NCI-H187 treated with DMSO at 0.1 percent for 48 hours (cell line): Measurements from ENCODE around the gene ASXL1.

Experiments used
- DNase-seq: peaks from one replicate; lab custom pipeline; 2025; lab: John Stamatoyannopoulos, UW

ASXL1 gene

DNA sequence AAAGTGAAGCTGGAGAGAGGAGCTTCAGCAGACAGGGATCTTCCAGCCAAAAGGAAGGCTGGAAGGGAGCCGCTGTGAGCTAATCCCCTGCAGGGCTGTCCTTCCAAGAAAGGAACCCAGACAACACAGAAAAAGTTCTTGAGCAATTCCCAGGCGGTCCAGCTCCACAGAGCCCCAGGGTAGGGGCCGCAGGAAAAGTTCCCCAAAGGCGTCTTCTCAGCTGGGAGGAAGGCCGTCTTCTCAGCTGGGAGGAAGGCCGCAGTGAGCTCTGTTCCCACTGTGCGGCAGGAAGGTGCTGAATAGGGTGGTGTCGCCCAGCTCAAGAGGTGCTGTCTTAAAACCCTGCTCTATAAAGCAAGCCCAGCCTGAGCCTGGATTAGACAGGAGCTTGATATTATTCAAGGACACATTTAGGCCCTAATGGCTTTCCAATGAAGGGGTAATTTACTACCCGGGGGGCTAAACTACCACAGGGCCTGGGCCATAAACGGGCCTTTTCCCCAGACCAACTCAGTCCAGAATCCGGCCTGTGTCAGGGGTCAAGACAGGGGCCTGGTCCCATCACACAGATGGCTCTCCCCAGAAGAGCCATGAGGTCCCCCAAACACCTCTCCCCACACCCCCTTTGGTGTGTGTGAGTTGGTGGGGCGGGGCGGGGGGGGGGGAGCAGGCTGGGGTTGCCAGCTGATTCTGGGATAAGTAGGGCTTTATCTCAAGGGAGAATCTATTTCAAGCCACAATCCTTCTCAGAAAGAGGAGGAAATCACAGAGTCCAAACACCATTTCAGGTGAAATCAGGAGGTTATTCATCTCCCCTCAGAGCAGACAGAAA lies 123.4 kb downstream of the ASXL1 start:
- DNase-seq, result no peak

DNA sequence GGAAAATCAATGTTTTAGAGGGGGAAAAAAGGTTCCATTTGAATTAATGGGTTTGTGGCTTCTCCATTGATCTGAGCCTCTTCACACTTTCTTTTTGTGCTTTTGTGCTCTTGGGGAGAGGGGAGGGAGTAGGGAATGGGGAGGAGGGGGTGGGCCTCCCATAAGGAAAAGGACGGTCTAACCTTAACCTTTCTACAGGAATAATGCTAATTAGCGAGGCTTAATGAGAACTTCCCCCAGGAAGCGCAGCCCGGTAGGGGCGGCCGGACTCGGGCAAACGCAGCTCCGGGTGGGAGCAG lies 124.0 kb downstream of the ASXL1 start:
- no peak for DNase-seq

GRCh38 chr20:32482442-32483261 lies 124.5 kb downstream of the ASXL1 start:
- DNase-seq, result no peak

DNA sequence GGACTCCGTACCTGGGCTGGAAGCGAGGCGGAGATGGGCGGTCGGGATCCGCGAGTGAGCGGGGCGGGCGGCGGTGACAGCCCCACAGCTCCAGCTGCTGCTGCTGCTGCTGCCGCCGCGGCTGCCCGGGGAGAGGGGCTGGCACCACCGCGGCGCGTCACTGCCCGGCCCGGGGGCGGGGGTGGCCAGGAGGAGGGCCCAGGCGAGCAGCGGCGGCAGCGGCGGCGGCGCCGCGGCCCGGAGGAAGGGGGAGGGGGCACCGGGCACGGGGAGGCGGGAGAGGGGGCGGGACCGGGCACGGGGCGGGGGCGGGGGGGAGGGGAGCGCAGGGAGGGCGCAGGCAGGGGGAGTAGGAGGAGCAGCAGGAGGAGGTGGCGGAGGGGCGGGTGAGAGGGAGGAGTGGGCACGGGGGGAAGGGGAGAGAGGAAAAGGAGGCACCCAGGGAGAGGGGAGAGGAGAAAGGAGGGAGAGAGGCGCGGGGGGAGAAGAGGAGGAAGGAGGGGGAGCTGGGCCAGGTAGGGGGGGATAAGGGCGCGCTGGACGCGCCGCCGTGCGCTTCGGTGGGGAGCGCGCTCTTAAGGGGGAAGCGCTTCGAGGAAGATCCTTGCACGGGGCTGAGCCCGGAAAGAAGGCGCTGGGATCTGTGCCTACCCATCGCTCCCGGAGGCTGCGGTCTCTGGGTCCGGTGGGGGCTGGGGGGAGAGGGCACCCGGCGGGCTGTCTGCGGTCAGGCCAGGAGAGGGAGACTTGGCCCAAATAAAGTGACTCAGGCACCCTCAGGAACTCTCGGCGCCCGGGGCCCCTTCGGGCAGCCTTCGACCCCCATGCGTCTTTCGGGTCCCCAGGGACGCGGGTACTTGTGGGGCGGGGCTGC lies 125.5 kb downstream of the ASXL1 start:
- DNase-seq, result peak; percentile 84

- DNase-seq, result no peak
Measured at GRCh38 chr20:32484225-32484957, 126.3 kb downstream of the ASXL1 start.

GRCh38 chr20:32484958-32485769 lies 127.0 kb downstream of the ASXL1 start:
- peak; percentile 21 for DNase-seq

- DNase-seq, result no peak
Measured at GRCh38 chr20:32485770-32486478, 127.8 kb downstream of the ASXL1 start.

- no peak for DNase-seq
Measured at GRCh38 chr20:32487381-32487780, 129.2 kb downstream of the ASXL1 start.

GRCh38 chr20:32488066-32488838 lies 130.1 kb downstream of the ASXL1 start:
- DNase-seq, result no peak
